HL-60/S4 (cell line): Measurements from ENCODE around the gene KRT78.
"Not testable (repeated sequence)": the region's sequence is repeated elsewhere in the genome, so short reads cannot be mapped to it uniquely, and the experiment has no call there.

Experiments
- in situ Hi-C: fragments of 300-500 bp; cut with MboI; formaldehyde crosslinking; loops from 2 replicates; pipeline ENCODE4 v1.14.3; 2022; ENCODE audit warnings: low sequenced_read_pairs

The KRT78 gene

GRCh38 chr12:52799505-52800211 lies 49.1 kb downstream of the KRT78 start:
- in situ Hi-C loops = no loop called here

DNA sequence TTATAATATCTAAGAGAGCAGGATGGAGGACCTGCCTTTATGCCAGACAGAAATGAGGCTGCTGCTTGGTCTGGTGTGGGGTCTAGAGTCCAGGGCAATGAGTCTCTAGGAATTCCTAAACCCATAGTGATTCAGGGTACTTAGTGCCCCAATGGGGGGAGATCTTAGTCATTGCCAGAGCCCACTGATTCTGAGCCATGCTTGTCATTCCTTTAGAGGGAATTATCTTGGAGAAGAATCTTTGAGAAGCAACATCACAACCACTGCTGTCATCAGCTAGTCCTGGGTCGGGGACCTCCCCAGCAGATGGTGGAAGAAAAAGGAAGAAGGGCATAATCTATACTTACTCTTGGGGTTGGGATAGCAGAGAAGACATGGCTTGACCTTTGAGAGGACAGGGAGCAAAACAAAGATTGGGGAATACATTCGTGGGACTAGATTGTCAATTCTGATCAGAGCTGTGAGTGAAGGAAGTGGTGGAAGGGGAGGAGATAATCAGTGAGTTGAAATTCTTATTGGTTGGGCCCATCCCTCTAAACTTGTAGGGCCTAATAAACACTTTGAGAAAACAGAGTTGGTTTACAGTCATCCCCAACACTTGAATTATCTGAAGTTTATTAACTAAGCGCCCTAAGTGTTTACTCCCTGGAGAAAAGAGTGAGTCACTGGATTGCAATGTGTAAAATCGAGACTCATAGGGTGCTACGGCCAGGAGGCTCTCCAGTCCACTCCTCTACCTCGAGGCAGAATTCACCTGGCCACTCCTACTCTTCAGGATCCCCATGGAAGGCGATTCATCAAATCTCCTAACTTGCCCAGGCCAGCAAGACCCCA lies 49.9 kb downstream of the KRT78 start:
- in situ Hi-C loops = no loop called here

DNA sequence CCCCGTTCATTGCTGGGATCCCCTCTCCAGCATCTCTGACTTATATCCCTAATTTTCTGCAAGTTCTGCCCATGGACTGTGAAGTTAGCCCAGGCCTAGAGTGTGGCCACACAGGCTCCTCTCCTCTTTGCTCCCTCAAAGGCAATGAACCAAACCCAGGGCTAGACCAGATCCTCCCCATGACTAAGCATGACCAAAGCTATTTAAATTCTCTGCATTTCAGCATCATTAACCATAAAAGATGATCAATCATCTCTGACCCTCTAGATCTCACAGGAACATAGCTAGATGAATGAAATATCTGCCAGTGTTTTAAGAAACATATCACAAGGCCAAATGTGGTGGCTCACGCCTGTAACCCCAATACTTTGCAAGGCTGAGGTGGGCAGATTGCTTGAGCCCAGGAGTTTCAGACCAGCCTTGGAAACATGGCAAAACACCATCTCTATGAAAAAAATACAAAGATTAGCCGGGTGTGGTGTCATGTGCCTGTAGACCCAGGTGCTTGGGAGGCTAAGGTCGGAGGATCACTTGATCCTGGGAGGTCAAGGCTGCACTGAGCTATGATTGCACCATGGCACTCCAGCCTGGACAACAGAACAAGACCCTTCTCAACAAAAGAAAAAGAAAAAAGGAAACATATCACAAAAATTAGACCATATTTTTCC lies 50.7 kb downstream of the KRT78 start:
- in situ Hi-C loops = no loop called here

DNA sequence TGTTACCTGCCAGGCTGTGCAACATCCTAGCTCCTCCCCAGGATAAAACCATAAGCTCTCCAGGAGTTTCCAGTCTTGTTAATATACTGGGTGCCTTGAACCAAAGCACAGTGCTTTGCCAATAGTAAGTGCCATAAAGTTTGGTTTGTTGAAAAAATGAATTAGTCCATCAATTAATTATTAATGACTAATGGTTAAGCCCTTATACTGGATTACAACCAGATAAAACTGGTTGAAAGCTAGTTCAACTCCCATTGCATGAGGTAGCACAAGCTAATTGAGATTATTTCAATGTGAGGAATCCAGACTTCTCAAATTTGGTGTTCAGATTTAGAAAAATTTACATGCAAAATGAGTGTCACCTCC lies 51.3 kb downstream of the KRT78 start:
- in situ Hi-C loops = no loop called here

GRCh38 chr12:52796839-52797528 lies 51.8 kb downstream of the KRT78 start:
- in situ Hi-C loops = no loop called here

- in situ Hi-C loops = no loop called here
Measured at GRCh38 chr12:52796429-52796794, 52.4 kb downstream of the KRT78 start.

- in situ Hi-C loops = no loop called here
Measured at GRCh38 chr12:52795694-52796428, 52.9 kb downstream of the KRT78 start, which contains the start of gene KRT3. TSS of gene KRT3 (minus strand) at chr12:52796117. CDS start at chr12:52796042, 75 bp downstream.

DNA sequence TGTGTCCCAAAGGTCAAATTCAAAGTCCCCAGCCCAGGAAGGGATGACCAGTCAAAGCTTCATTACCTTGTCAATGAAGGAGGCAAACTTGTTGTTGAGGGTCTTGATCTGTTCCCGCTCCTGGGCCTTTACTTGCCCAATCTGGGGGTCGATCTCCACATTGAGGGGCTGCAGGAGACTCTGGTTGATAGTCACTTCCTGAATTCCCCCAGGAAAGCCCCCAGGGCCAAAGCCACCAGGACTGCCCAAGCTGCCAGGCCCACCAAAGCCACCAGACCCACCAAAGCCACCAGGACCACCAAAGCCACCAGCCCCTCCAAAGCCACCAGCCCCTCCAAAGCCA lies 53.5 kb downstream of the KRT78 start:
- in situ Hi-C loops = not testable (repeated sequence)

DNA sequence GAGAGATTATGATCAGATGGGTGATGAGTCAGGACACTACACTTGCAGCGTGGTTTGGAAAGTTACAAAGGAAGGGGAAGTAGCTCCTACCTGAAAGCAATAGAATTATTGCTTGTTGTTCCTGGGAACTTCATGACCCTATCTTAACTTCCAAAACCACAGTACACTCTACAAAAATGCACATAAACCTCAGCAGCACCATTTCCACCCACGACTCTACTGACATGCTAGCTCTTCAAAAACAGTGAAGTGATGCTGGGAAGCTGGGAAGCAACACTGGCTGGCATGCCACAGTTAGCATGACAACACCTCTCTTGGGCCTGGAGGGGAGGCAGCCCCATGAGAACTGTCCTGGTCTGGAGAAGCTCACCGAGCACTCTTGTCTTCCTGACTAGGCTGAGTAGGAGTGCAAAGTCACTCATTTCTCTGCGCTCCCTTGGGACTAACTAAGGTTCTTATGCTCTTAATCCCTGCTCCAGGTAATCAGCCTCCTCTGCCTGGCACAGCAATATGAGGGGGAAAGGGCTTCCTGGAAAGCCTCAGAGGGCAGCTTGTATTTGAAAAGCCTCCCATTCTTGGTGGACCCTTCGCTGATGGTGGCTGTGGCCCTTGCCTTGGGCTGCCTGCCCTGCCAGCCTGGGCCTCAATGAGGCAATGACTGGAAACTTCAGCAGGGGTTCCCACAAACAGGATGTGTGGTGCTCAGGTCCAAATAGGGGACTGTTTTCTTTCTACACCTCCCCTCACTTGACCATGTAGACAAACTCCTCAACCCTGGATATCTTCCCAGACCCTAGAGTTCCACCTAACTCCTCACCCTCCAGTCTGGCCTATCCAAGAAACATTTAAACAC lies 54.1 kb downstream of the KRT78 start:
- in situ Hi-C loops = no loop called here

GRCh38 chr12:52792185-52793029 lies 56.4 kb downstream of the KRT78 start:
- in situ Hi-C loops = no loop called here

DNA sequence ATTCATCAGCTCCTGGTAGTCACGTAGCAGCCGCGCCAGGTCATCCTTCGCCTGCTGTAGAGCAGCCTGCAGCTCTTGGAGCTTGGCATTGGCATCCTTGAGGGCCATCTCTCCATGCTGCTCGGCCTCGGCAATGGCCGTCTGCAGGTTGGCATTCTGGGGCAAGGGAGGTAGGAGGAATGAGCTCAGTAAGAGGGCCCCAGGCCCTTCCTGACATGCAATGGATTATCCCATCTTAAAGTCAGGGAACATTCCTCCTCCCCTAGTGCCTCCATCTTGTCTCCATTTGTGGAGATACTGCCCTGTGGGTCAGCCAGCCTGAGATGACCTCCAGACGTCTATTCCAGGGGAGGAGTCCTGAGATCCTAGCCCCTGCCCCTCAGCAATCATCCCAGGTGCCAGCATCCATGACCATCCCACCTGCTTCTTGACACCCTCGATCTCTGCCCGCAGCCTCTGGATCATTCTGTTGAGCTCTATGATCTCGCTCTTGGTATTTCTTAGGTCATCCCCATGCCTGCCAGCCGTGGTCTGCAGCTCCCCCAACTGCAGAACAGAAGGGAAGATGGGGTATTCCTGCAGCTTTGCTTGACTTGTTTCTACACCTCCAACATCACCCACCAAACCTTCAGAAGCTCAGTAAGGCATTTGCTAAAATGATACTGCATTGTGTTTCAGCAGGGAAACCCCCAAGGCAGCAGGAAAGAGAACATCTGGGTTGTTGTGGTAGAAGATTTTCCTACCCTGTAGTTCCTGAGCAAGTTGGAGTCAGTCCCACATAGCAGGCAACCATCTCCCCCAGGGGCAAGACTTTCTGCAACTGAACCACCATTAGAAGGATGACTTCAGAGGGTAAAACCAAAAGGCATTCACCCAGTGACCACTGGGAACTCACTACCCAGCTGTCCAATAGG lies 57.3 kb downstream of the KRT78 start:
- in situ Hi-C loops = no loop called here

- in situ Hi-C loops = no loop called here
Measured at GRCh38 chr12:52790427-52791270, 58.1 kb downstream of the KRT78 start.

GRCh38 chr12:52789637-52790426 lies 59.0 kb downstream of the KRT78 start:
- in situ Hi-C loops = no loop called here

DNA sequence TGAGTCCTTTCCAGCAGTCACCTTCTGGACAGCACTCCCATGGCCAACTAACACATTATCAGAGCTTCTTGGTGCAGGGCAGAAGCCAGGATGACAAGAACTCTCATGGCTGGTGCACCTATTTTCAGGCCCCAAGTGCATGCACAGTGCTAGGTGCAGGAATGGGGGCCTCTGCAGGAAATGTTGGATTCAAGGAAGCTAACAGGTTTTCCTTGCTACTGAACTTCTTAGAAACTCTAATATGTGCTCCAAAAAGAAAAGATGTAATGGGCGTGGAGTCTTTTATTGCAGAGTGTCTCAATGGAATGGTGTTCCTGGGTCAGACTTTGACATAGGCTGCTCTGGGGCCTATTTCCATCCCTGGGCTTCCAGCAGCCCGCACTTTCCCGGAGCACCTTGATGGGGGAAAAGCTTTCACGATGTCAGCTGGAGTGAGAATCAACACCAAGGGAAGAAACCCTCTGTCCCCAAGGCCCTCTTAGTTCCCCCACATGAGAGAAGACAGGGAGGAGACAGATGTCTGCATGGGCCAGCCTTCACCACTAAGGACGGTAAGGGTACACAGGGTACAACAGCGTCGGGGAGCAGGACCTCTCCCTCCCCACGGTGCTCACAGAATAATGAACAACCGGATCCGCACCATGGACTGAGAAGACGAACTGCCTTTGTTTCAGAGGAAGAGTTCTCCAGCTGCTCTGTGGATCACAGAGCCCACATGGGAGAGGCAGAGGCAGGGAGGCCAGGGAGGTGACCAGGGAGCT lies 59.7 kb downstream of the KRT78 start:
- in situ Hi-C loops = no loop called here

GRCh38 chr12:52788192-52788875 lies 60.5 kb downstream of the KRT78 start:
- in situ Hi-C loops = no loop called here
